ENCODE data around the gene FCN2.

The FCN2 gene

GRCh38 chr9:134834957-134835419, 45.6 kb upstream of the FCN2 start:
- TF ChIP-seq CTCF (IDR thresholded peaks at IDR 0.05), result no peak
- Histone ChIP-seq H3K4me3 (ENCODE audit: low read depth in 1 of 2, low read length in 1 of 2) (no peak overlapping the region), H3K27ac (no peak overlapping the region), H3K9me3 (no peaks in the 10 kb centered on the region), H3K36me3 (no peaks in the 10 kb centered on the region), H3K27me3 (no peaks in the 10 kb centered on the region), H3K4me1 (ENCODE audit: control insufficient read depth in 1 of 2, insufficient read depth in 1 of 2, low read depth in 1 of 2, low read length in 1 of 2) (no peaks in the 10 kb centered on the region)

GRCh38 chr9:134835448-134835847, 45.2 kb upstream of the FCN2 start:
- H3K4me1 ChIP-seq (ENCODE audit: control insufficient read depth in 1 of 2, insufficient read depth in 1 of 2, low read depth in 1 of 2, low read length in 1 of 2), result no peaks in the 10 kb centered on the region
- no peak overlapping the region for H3K27ac ChIP-seq
- no peak for TF ChIP-seq CTCF (IDR thresholded peaks at IDR 0.05)
- no peaks in the 10 kb centered on the region for H3K36me3 ChIP-seq
- no peaks in the 10 kb centered on the region for H3K9me3 ChIP-seq
- H3K4me3 ChIP-seq (ENCODE audit: low read depth in 1 of 2, low read length in 1 of 2), result no peak overlapping the region
- H3K27me3 ChIP-seq, result no peaks in the 10 kb centered on the region

- no peaks in the 10 kb centered on the region for H3K36me3 ChIP-seq
- H3K4me1 ChIP-seq (ENCODE audit: control insufficient read depth in 1 of 2, insufficient read depth in 1 of 2, low read depth in 1 of 2, low read length in 1 of 2), result no peaks in the 10 kb centered on the region
- no peak for TF ChIP-seq CTCF (IDR thresholded peaks at IDR 0.05)
- no peak overlapping the region for H3K27ac ChIP-seq
- no peaks in the 10 kb centered on the region for H3K27me3 ChIP-seq
- no peak overlapping the region for H3K4me3 ChIP-seq (ENCODE audit: low read depth in 1 of 2, low read length in 1 of 2)
- H3K9me3 ChIP-seq, result no peaks in the 10 kb centered on the region
Observed at GRCh38 chr9:134835987-134836386, 44.6 kb upstream of the FCN2 start.

- Histone ChIP-seq H3K4me3 (ENCODE audit: low read depth in 1 of 2, low read length in 1 of 2) (no peak overlapping the region), H3K27ac (no peak overlapping the region), H3K36me3 (no peaks in the 10 kb centered on the region), H3K9me3 (no peaks in the 10 kb centered on the region), H3K27me3 (no peaks in the 10 kb centered on the region), H3K4me1 (ENCODE audit: control insufficient read depth in 1 of 2, insufficient read depth in 1 of 2, low read depth in 1 of 2, low read length in 1 of 2) (no peaks in the 10 kb centered on the region)
- TF ChIP-seq CTCF (IDR thresholded peaks at IDR 0.05), result no peak
Observed at GRCh38 chr9:134836406-134836970, 44.1 kb upstream of the FCN2 start.

- Histone ChIP-seq H3K36me3 (no peaks in the 10 kb centered on the region), H3K27me3 (no peaks in the 10 kb centered on the region)
Observed at GRCh38 chr9:134837529-134837928, 43.1 kb upstream of the FCN2 start.

More at GRCh38 chr9:134837529-134837928, 43.1 kb upstream of the FCN2 start:
- Histone ChIP-seq H3K4me1 (ENCODE audit: control insufficient read depth in 1 of 2, insufficient read depth in 1 of 2, low read depth in 1 of 2, low read length in 1 of 2) (no peaks in the 10 kb centered on the region), H3K27ac (no peak overlapping the region), H3K9me3 (no peaks in the 10 kb centered on the region), H3K4me3 (ENCODE audit: low read depth in 1 of 2, low read length in 1 of 2) (no peak overlapping the region)
- no peak for TF ChIP-seq CTCF (IDR thresholded peaks at IDR 0.05)
